RKO (cell line): Measurements from ENCODE around the gene HCFC1R1.

Source experiments
- DNase-seq: peaks from one replicate; pipeline ENCODE4 v3.0.0-alpha.2; 2016; ENCODE audit warnings: low spot score

HCFC1R1 gene

GRCh38 chr16:3019594-3020246 lies 4.0 kb downstream of the HCFC1R1 start:
- no peak for DNase-seq

- no peak for DNase-seq
Measured at GRCh38 chr16:3017794-3018506, 5.8 kb downstream of the HCFC1R1 start, which contains the start of gene CLDN6. TSS of gene CLDN6 (minus strand) at chr16:3018183. CDS start at chr16:3016021, 2,162 bp downstream.

- DNase-seq = no peak
Measured at GRCh38 chr16:3017344-3017743, 6.4 kb downstream of the HCFC1R1 start.

- DNase-seq = no peak
Measured at GRCh38 chr16:3015865-3016521, 7.7 kb downstream of the HCFC1R1 start.

GRCh38 chr16:3014971-3015370 lies 8.8 kb downstream of the HCFC1R1 start:
- DNase-seq = no peak

GRCh38 chr16:3013998-3014690 lies 9.6 kb downstream of the HCFC1R1 start:
- DNase-seq = no peak

GRCh38 chr16:3013491-3013951 lies 10.2 kb downstream of the HCFC1R1 start:
- DNase-seq = no peak

GRCh38 chr16:3012828-3013420 lies 10.8 kb downstream of the HCFC1R1 start, which contains the start of gene CLDN9:
TSS of gene CLDN9 (plus strand) at chr16:3012923. CDS start at chr16:3013363, 440 bp downstream.
- DNase-seq = no peak

- no peak for DNase-seq
Measured at GRCh38 chr16:3012246-3012645, 11.5 kb downstream of the HCFC1R1 start.

- DNase-seq = no peak
Measured at GRCh38 chr16:3010510-3010909, 13.2 kb downstream of the HCFC1R1 start.

GRCh38 chr16:3009568-3010390 lies 14.0 kb downstream of the HCFC1R1 start:
- no peak for DNase-seq

- no peak for DNase-seq
Measured at GRCh38 chr16:3008690-3009037, 15.1 kb downstream of the HCFC1R1 start.

GRCh38 chr16:3007957-3008689 lies 15.6 kb downstream of the HCFC1R1 start:
- no peak for DNase-seq

GRCh38 chr16:3007059-3007956 lies 16.4 kb downstream of the HCFC1R1 start:
- DNase-seq = no peak

GRCh38 chr16:3004781-3005284 lies 18.9 kb downstream of the HCFC1R1 start:
- peak; percentile 51 for DNase-seq

GRCh38 chr16:3004319-3004718 lies 19.4 kb downstream of the HCFC1R1 start:
- DNase-seq = peak; percentile 41

GRCh38 chr16:3003582-3004270 lies 20.0 kb downstream of the HCFC1R1 start:
- peak; percentile 99 for DNase-seq

- DNase-seq = no peak
Measured at GRCh38 chr16:3001316-3001715, 22.4 kb downstream of the HCFC1R1 start.
